DMS53 (cell line): ENCODE results near the gene ARMC2.

ENCODE experiments used
- DNase-seq: peaks from one replicate; lab custom pipeline; 2025; lab: John Stamatoyannopoulos, UW

The ARMC2 gene

GRCh38 chr6:108988296-108988695 lies 140.1 kb downstream of the ARMC2 start:
- DNase-seq, result no peak

DNA sequence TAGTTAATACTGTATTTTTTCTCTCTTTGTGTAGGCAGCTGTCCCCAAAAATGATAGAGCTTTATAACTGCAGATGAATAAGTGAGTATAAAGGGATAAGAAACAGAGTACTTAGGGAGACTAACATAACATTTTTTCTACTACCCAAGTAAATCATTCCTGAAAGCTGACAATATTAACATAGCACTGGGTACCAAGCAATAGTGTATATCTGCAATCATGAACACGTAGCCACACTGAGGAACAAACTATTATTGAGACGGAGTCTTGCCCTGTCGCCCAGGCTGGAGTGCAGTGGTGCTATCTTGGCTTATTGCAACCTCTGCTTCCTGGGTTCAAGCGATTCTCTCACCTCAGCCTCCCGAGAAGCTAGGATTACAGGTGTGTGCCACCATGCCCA lies 140.5 kb downstream of the ARMC2 start:
- no peak for DNase-seq

GRCh38 chr6:108989700-108990099 lies 141.5 kb downstream of the ARMC2 start:
- DNase-seq, result peak; percentile 31

GRCh38 chr6:108993876-108994275 lies 145.7 kb downstream of the ARMC2 start:
- no peak for DNase-seq

- DNase-seq, result peak; percentile 57
Observed at GRCh38 chr6:108995296-108995695, 147.1 kb downstream of the ARMC2 start.

DNA sequence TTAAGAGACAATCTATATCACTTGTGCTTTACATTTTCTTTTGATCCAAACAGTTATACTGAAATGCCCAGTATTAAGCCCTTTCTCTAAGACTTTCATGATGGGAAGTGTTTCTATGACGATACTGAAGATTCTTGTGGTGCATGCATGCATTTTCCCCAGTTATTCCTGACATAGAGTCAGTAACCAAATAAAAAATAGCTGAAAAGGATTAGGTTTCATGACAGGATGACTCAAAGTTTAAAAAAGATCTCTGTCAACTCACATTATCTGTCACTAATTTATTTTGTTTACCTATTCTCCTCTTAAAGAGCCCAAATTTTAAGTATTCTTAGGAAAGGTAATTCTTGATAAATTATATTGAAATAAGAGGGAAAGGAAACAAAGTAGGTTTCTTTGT lies 148.0 kb downstream of the ARMC2 start:
- DNase-seq, result no peak

DNA sequence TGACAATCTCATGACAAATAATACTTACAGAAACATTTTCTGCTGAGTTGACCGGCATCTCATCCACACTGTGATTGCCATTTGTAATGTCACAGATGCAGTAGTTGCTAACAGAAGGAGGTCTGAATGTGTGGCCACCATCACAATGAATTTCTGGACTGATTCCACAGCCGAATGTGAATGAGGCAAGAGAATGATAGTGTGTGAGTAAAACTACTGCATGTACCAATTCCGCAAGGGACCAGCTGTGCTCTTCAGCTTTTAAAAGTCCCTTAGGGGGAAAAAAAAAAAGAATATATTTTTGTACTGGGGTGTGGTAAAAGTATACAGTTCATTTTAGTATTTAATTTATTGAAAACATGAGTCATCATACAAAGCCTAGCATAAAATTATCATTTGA lies 150.3 kb downstream of the ARMC2 start:
- DNase-seq, result no peak

GRCh38 chr6:108999428-108999827 lies 151.2 kb downstream of the ARMC2 start:
- no peak for DNase-seq

DNA sequence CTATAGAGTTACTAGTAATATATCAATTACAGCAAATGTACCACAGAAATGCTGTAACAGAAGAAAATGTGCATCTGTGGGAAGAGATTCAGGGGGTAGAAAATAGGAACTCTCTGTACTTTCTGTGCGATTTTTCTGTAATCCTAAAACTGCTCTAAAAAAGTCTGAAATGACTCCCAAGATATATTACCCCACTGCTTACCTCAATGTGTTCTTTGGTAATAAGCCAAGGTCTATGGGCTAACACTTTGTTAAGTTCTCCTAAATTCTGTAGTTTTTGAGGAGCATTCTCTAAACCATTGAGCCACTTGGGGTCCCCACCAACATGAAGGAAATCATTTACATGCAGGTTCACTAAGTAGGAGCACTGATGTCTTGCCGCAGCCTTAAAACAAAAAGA lies 152.1 kb downstream of the ARMC2 start:
- DNase-seq, result no peak

DNA sequence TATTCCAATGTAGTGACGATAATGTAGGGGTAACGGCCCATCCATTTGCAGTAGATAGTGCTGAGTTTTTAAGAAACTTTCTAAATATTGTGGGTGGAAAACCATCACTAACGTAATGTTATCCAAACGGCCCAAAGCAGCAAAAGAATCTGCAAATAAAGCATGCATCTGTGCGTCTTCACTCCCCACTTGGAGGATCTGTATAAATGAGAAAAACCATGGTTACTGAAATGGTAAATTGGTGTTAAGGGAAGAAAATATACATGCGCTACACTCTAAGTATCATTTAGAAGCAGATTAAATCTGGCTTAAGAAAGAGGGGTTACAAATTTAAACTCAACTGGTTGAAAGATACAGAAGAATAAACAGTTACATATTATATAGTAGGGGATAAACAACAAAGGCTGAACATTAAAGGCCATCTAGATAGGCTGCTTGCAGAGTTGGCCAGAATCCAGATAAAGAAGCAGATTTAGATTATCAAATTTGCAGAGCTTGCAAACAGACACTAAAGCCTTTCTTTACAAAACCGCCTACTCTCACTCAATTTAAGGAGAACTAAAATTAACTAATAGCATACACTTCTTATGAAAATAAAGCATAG lies 153.2 kb downstream of the ARMC2 start:
- DNase-seq, result no peak

DNA sequence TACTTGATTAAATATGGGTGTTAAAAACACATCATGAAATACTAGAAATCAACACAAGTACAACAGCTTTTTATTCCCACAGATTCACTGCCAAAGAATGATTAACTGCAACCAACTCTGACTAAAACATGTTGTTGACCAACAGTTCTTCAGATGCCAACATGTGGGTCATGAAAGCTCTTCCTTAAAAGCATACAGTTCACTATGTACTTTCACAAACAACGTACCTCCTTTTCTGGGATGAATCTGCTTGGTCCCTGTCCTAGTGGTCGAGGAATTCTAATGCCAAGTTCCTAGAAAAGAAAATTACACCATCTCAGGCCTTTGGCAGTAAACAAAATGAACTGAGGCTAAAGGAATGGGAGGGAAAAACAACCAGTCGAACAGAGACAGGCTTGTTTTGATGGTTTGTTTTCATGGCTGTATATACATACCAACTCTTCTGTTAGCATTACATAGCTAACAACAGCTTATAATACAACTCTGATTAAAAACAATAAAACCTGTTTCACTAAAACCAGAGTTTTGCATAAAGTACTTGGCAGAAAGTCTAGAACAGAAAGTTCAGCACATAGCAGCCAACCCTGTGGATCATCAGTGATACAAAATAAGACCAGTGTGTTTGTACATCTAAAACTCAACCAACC lies 154.0 kb downstream of the ARMC2 start:
- DNase-seq, result no peak

DNA sequence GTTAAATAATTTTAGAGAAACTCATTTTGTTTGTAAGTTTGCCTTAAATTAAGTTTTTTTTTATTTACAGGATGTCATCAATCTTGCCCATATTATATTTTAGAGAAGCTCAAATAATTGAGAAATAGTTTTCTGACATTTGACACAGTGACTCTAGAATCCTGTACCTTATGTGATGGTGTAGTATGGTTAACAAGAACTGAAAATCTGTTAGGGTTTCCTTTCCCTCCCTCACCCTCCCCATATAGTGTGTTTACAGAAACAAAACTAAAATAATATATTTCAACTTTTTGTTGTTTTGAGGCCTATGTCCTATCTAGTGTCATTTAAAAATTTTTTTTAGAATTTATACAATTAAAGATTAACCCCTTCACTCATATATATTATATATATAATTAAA lies 154.7 kb downstream of the ARMC2 start:
- no peak for DNase-seq

DNA sequence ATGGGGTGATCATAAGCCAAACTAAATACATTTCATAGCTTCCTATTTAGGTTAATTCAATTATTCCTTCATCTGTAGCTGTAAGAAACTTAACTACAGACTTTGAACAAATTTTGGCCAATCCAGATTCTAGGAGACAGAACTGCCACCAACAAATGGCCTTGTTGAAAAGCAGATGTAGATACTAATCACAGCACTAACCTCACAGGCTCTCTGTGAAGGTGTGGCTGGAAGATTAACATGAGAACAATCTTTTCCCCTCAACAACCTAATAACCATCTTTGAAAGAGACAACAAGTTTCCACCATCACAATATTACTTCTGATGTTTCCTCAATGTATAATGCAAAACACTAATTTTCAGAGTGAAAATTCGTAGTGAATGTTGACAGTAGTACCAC lies 158.6 kb downstream of the ARMC2 start:
- no peak for DNase-seq

DNA sequence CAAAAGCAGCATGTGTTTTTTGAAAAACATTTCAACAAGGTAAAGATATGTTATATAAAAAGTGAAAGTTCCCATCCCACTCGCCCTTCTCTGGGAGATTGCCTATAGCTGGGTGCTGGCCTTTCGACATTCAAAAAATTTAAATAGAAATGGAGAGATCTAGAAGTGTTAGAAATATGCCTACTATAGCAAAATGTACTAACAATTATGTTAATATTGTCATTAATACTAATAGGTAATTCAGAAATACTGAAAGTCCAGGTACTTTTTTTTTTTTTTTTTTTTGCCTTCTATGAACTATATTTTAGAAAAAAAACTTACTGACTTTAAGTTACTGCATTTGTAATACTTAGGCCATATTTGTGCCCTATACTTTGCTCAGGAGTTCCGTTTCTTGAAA lies 159.3 kb downstream of the ARMC2 start:
- no peak for DNase-seq

GRCh38 chr6:109008054-109008453 lies 159.8 kb downstream of the ARMC2 start:
- no peak for DNase-seq

DNA sequence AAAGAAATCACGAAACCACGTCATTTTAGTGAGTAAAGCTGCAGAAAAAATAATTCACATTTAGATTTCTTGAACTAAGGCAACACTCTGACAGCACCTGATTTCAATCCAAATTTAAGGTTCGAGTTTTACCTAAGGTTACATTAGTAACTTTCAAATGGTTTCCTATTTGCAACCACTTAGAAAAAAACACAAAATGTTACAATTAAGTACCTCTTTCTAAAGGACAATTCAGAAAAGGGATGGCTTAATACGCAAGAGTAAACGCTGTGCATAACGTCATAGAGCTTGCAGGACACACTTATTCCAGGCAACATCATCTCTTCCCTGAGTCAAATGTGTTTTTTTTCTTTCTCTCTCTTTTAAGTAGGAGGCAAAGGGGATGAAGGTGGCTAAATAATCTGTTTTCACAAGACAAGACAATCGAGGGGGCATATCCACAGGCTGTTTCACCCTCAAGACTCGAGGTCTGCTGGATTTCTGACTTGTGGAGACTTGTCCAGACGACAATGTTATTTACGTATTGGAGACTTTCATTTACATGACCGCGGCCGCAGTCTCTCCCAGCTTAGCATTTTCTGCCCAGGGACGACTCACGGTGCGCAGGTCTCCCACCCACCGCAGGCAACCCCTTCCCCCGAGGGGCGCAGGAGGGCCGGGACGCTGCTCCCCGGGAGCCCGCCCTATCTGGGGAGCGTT lies 160.5 kb downstream of the ARMC2 start:
- peak; percentile 70 for DNase-seq

DNA sequence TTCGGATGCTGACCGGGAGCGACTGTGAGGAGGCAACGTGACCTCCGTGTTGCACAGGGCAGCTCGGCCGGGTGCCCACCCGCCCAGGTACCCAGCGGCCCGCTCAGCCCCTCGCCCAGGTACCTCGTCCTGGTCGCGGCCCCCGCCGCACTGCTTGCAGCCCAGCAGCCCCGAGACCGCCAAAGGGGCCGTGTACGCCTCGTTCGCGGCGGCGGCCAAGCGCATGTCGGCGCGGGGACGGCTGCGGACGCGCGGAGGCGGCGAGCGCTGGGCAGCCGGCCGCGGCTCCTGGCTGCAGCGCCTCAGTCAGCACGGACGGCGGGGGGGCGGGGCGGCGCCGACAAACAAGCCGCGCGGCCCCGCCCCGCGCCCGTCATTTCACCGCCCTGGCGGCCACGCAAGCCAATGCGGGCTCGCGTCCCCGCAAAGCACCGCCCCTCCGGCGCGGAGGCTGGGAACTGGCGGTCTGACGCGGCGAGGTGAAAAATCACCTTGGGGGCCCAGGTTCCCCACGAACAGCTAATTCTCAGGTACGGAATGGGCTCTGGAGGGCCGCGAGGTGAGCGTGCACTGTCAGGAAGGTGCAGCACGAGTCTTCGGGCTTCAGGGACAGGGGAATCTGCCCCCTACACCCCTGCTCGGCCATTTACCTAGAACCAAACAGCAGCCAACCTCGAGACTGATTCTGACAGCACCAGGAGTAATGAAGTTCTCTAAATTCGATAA lies 161.2 kb downstream of the ARMC2 start:
- DNase-seq, result peak; percentile 95

DNA sequence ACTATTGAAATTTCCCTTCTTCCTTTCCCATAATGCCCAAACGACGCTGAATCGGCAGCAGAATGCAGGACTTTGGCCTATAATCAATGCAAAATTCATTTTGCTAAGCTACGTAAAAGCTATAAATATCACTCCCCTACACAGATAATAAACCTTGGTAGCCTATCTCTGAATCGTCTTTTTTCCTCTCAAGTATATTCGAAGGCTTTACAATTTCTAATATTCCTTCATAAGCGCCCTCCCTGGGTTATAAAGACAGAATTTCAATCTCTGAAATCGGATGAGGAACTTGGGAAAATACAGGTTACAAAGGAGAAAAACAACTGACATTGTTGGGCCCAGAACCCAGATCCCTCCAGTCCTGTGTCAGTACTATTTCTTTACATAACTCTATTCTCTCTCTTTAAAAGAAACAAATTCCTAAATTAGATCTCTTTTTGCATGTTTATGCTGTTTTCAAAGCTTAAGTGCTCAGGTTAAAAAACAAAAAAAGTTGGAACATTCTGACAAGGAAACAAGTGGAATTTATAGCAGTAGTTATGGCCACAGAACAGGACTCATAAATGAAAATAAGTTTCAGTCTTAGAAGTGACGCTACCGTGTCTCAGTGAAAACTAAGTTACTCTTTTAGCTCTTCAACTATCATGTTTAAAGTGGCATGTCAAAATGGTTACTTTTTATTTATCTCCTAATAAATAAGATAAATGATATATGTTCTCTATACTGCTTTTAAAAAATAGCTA lies 161.9 kb downstream of the ARMC2 start:
- no peak for DNase-seq

- DNase-seq, result peak; percentile 69
Observed at GRCh38 chr6:109010705-109011102, 162.5 kb downstream of the ARMC2 start.

- DNase-seq, result no peak
Observed at GRCh38 chr6:109013656-109014305, 165.6 kb downstream of the ARMC2 start.

DNA sequence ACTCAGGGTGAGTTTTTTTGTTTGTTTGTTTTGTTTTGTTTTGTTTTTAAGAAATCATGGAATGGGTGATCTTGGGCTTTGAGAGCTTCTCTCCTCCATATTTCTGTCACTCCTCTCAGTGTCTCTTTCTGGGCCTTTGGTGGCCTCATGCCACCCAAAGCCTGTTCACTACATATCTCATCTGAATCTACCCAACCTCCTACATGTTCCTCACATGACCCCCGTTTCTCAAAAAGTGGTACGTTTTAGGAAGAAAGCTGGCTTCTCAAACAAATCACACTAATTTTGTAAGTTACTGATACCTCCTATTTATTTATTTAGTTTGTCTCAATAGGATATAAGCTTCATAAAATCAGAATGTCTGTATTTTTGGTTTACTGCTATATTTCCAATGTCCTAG lies 166.4 kb downstream of the ARMC2 start:
- no peak for DNase-seq

DNA sequence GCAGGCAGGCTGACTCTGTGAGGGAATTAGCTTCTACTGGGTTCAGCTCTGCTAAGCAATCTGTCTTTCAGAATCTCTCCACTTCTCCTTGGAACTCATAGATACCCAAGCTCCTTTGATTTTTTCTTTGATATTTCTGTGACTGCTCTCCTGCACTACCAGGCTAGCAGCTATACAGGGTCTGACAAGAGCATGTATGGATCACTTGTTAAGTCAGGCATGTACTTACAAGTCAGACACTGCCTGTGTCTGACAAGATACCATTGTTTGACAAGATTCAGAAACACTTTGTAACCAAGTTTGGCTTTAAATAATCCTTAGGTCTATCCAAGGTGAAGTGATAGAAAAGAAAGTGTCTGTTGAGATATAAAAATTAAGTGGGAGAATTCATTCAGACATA lies 167.0 kb downstream of the ARMC2 start:
- no peak for DNase-seq
